T-helper 2 cell treated with Interferon-gamma antibody and Interleukin-4, amounts not matched to agents 5 μg/mL and 100 μg/mL, for 36 hours (primary cell): ENCODE measurements around the gene ZNF438.

Experiments
- DNase-seq: peaks from one replicate; pipeline ENCODE4 v3.0.0; 2021; ENCODE audit warnings: low spot score
- H3K27ac Mint-ChIP-seq: one replicate; pipeline ENCODE4 v1.8.0; 2021; ENCODE audit warnings: mild to moderate bottlenecking, mixed read lengths
- H3K27me3 Mint-ChIP-seq: one replicate; pipeline ENCODE4 v1.8.0; 2021; ENCODE audit warnings: low read depth, mixed read lengths
- H3K36me3 Mint-ChIP-seq: one replicate; pipeline ENCODE4 v1.8.0; 2021; ENCODE audit warnings: low read depth, mixed read lengths
- H3K4me1 Mint-ChIP-seq: one replicate; pipeline ENCODE4 v1.8.0; 2021; ENCODE audit warnings: low read depth, mixed read lengths
- H3K4me3 Mint-ChIP-seq: one replicate; pipeline ENCODE4 v1.8.0; 2022; ENCODE audit warnings: mild to moderate bottlenecking, moderate library complexity, mixed read lengths
- H3K9me3 Mint-ChIP-seq: one replicate; pipeline ENCODE4 v1.8.0; 2021; ENCODE audit warnings: mixed read lengths

The ZNF438 gene

DNA sequence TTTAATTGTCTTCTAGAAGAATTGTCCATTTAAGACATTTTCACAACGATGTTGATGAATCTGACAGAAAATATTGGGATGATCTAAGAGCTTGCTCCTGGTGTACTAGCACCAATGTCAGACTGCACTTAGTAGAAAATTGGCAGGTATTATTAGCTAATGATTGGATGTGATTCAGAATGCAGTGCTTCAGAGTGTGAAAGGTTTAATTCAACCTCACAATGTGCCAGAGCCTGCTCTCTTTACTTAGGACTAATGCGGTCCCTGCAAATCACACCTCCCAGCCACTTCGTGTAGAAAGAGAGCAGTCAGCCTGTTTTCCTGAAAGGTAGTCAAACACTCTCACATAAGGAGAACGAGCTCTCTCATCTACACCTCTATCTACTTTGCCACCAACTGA is 197.5 kb downstream of the ZNF438 start:
- no peaks in the 10 kb centered on the region for H3K27me3 Mint-ChIP-seq
- H3K4me1 Mint-ChIP-seq: no peaks in the 10 kb centered on the region
- no peak overlapping the region for H3K27ac Mint-ChIP-seq
- H3K36me3 Mint-ChIP-seq: no peaks in the 10 kb centered on the region
- no peaks in the 10 kb centered on the region for H3K9me3 Mint-ChIP-seq
- no peak overlapping the region for H3K4me3 Mint-ChIP-seq
- DNase-seq: no peak

DNA sequence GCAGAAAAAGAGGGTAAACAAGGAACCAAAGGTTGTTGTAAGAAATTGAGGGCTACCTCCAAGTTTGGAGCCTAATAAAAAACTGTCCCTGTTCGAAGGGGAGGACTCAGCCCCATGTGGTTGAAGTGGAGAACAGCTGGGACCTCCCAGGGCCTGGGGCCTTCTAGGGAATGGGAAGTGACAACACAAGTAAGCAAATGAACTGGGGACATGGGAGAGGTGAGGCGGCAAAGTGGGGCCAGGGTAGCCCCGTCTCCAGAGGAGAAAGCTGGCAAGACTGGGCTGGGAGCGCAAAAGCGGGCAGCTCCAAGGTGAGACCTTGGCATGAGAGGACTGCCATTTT is 198.1 kb downstream of the ZNF438 start:
- no peak overlapping the region for H3K4me3 Mint-ChIP-seq
- H3K27ac Mint-ChIP-seq: no peak overlapping the region
- no peaks in the 10 kb centered on the region for H3K4me1 Mint-ChIP-seq
- DNase-seq: no peak
- H3K27me3 Mint-ChIP-seq: no peaks in the 10 kb centered on the region
- no peaks in the 10 kb centered on the region for H3K36me3 Mint-ChIP-seq
- H3K9me3 Mint-ChIP-seq: no peaks in the 10 kb centered on the region

DNA sequence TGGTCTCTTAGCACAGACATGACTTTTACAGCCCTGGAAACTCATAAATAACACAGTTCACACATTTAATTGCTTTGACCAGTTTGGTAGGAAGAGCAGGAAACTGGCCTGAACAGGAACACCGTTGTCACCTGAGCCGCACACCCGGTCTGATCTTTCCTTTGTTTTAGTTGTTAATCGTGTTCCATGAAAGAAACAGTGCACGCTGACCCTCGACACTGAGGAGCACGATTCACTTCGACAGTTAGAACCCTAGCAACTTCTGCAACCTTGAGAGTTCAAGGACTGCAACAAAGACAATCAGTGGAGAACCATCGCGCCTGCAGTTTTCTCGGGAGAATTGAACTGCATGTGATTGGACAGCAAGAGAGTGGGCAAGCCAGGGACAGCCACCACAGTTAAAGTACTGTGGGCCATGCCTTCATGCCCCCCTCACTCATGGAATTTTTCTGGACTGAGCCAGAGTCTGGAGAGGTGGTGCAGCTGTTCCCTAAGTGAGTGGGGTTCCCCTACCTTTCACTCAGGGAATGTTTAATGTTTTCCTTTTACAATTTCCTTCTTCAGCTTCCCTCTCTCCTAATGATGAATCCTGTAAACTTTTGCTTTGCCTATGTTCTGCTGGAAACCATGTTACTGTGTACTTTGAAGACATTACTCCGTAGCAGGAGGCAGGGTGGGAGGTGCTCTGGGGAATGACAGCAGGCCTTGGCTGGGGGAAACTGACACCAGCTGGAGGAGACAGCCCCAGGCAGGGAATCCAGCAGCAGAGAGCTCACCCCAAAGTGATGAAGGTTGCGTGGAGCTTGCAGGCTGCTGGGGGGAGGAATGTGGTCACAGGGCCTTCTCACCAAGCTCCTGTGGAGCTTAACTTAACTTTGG is 198.7 kb downstream of the ZNF438 start:
- no peak overlapping the region for H3K27ac Mint-ChIP-seq
- H3K4me3 Mint-ChIP-seq: no peak overlapping the region
- no peaks in the 10 kb centered on the region for H3K36me3 Mint-ChIP-seq
- H3K9me3 Mint-ChIP-seq: no peaks in the 10 kb centered on the region
- DNase-seq: no peak
- no peaks in the 10 kb centered on the region for H3K27me3 Mint-ChIP-seq
- H3K4me1 Mint-ChIP-seq: no peaks in the 10 kb centered on the region

DNA sequence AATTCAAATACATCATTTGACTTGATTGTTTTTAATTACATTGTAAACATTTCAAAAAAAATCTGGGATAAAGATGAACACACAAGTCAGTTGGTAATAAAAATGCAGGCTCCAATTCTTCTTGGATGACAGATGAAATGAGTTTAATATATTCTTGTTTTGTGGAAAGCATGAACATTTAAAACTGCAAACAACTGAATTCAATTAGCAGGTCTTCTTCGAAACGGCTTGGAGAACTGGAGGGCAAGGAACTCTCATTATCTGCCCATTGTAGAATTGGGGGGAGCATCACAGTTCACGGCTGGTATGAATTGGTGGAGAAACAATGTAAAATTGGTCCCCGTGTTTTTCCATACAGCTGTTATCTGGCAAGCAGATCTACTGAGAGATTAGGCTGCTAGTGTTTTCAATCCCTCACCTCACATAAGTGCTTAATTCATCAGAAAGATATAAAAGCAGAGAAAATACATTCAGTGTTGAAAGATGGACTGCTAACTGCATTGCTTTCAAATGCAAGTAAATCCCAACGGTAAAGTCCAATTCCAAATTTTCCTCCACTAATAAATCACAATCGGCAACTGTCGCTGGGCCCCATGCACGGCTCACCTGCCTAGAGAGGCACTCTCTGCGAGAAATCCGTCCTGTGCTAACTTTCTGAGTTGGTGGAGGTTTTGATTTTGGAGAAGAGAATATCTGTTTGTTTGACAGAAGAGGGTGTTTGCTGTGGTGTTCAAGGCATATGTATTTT is 199.5 kb downstream of the ZNF438 start:
- DNase-seq: no peak
- H3K4me1 Mint-ChIP-seq: no peaks in the 10 kb centered on the region
- no peaks in the 10 kb centered on the region for H3K9me3 Mint-ChIP-seq
- H3K27ac Mint-ChIP-seq: no peak overlapping the region
- no peaks in the 10 kb centered on the region for H3K27me3 Mint-ChIP-seq
- H3K4me3 Mint-ChIP-seq: no peak overlapping the region
- no peaks in the 10 kb centered on the region for H3K36me3 Mint-ChIP-seq

DNA sequence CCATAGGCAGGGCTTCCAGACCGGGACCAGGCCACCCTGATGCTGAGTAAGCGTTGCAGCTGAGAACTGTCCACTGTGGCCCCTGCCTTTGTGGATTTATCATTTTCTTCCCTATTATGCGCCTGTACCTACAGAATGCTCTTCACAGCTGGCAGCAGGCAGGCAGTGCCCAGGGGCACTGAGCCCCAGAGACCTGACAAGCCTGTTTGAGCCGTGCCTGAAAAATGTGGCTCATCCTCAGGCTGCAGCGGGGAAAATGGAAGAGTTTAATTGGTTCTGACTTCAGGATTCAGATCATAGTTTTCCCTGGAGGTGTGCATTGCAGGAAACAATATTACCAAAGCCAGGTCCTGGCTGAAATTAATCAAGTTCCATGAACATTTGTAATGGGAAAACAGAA is 200.2 kb downstream of the ZNF438 start:
- no peaks in the 10 kb centered on the region for H3K4me1 Mint-ChIP-seq
- H3K27me3 Mint-ChIP-seq: no peaks in the 10 kb centered on the region
- no peak overlapping the region for H3K27ac Mint-ChIP-seq
- H3K4me3 Mint-ChIP-seq: no peak overlapping the region
- DNase-seq: no peak
- no peaks in the 10 kb centered on the region for H3K9me3 Mint-ChIP-seq
- H3K36me3 Mint-ChIP-seq: no peaks in the 10 kb centered on the region

GRCh38 chr10:30830315-30831230 is 201.1 kb downstream of the ZNF438 start:
- H3K4me3 Mint-ChIP-seq: no peak overlapping the region
- H3K4me1 Mint-ChIP-seq: no peaks in the 10 kb centered on the region
- H3K36me3 Mint-ChIP-seq: no peaks in the 10 kb centered on the region
- peaks cover 4% of the 10 kb centered on the region for H3K9me3 Mint-ChIP-seq
- no peaks in the 10 kb centered on the region for H3K27me3 Mint-ChIP-seq
- H3K27ac Mint-ChIP-seq: no peak overlapping the region
- DNase-seq: no peak

- H3K27me3 Mint-ChIP-seq: no peaks in the 10 kb centered on the region
- peaks cover 6% of the 10 kb centered on the region for H3K9me3 Mint-ChIP-seq
- no peak overlapping the region for H3K27ac Mint-ChIP-seq
- no peaks in the 10 kb centered on the region for H3K4me1 Mint-ChIP-seq
- no peak overlapping the region for H3K4me3 Mint-ChIP-seq
- DNase-seq: no peak
- H3K36me3 Mint-ChIP-seq: no peaks in the 10 kb centered on the region
Observed at GRCh38 chr10:30829901-30830300, 201.8 kb downstream of the ZNF438 start.

DNA sequence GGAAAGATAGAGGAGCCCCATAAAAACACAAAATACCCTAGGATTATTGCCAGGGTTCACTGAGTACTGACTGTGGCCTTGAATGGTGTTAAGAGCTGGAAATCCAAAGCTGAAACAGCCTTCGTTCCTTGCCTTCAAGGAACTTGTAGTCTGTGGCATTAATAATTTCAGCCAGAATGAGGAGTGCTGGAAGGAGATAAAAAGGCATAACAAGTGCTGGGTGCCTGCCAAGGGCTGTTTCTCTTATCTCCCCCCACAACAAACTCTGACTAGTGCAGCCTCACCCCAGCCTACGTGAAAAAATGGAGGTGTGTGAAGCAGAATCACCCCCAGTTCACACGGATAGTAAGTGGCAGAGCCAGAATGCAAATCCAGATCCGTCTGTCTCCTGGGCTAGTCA is 203.0 kb downstream of the ZNF438 start:
- Mint-ChIP-seq H3K9me3 (peaks cover 6% of the 10 kb centered on the region), H3K27ac (no peak overlapping the region), H3K27me3 (no peaks in the 10 kb centered on the region), H3K36me3 (no peaks in the 10 kb centered on the region), H3K4me1 (no peaks in the 10 kb centered on the region), H3K4me3 (no peak overlapping the region)
- no peak for DNase-seq

GRCh38 chr10:30828164-30828563 is 203.5 kb downstream of the ZNF438 start:
- H3K36me3 Mint-ChIP-seq: no peaks in the 10 kb centered on the region
- no peak for DNase-seq
- no peaks in the 10 kb centered on the region for H3K27me3 Mint-ChIP-seq
- H3K9me3 Mint-ChIP-seq: peaks cover 6% of the 10 kb centered on the region
- H3K27ac Mint-ChIP-seq: no peak overlapping the region
- no peak overlapping the region for H3K4me3 Mint-ChIP-seq
- H3K4me1 Mint-ChIP-seq: no peaks in the 10 kb centered on the region

DNA sequence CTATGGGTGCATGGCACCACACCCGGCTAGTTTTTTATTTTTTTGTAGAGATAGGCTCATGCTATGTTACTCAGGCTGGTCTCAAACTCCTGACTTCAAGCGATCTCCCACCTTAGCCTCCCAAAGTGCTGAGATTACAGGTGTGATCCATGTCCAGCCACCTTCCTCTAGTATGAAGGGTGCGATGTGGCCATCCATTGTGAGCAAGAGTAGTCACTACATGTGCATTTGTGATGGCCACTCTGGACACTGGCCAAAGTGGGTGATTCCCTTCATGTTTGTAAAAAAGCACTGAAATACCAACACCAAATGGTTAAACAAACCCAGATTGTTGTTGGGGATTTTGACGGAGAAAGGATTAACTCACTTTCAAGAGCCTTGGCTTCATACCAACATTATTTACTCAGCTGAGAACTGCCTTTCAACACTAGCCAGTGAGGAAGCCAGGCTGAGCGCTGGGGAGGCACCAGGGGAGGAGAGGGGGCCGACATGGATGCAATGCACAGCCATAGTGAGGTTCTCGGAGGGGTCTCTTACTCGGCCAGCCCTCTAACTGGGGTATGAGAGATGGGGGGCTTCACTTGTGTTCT is 204.0 kb downstream of the ZNF438 start:
- Mint-ChIP-seq H3K36me3 (no peaks in the 10 kb centered on the region), H3K4me1 (no peaks in the 10 kb centered on the region), H3K4me3 (no peak overlapping the region), H3K27me3 (no peaks in the 10 kb centered on the region), H3K27ac (no peak overlapping the region), H3K9me3 (peaks cover 6% of the 10 kb centered on the region)
- no peak for DNase-seq

- no peaks in the 10 kb centered on the region for H3K27me3 Mint-ChIP-seq
Observed at GRCh38 chr10:30826679-30827078, 205.0 kb downstream of the ZNF438 start.

GRCh38 chr10:30825495-30825894 is 206.2 kb downstream of the ZNF438 start:
- Mint-ChIP-seq H3K9me3 (peaks cover 6% of the 10 kb centered on the region), H3K27ac (no peak overlapping the region)

More at GRCh38 chr10:30826679-30827078, 205.0 kb downstream of the ZNF438 start:
- Mint-ChIP-seq H3K4me3 (no peak overlapping the region), H3K36me3 (no peaks in the 10 kb centered on the region), H3K27ac (no peak overlapping the region), H3K9me3 (peaks cover 6% of the 10 kb centered on the region), H3K4me1 (no peaks in the 10 kb centered on the region)
- DNase-seq: no peak

GRCh38 chr10:30825022-30825421 is 206.6 kb downstream of the ZNF438 start:
- Mint-ChIP-seq H3K4me3 (no peak overlapping the region), H3K36me3 (no peaks in the 10 kb centered on the region), H3K4me1 (peaks cover 9% of the 10 kb centered on the region), H3K27me3 (no peaks in the 10 kb centered on the region), H3K27ac (no peak overlapping the region), H3K9me3 (peaks cover 6% of the 10 kb centered on the region)
- DNase-seq: no peak

More at GRCh38 chr10:30825495-30825894, 206.2 kb downstream of the ZNF438 start:
- Mint-ChIP-seq H3K27me3 (no peaks in the 10 kb centered on the region), H3K4me1 (peaks cover 4% of the 10 kb centered on the region), H3K36me3 (no peaks in the 10 kb centered on the region), H3K4me3 (no peak overlapping the region)
- no peak for DNase-seq
